H1 (cell line): Measurements from ENCODE around the gene SAXO1. TPM values are rescaled to one million over a fixed set of nuclear protein-coding genes. Genes with fewer than 3 reads are reported as not detected.

Experiments used
- CEBPB ChIP-seq: IDR thresholded peaks from 2 replicates; pipeline ENCODE4 v1.6.1; 2012; ENCODE audit warnings: low read depth, low read length
- EP300 ChIP-seq, 2 experiments: IDR thresholded peaks; 1 replicate in 1 of 2; 2 replicates in 1 of 2; pipeline ENCODE4 v1.6.1; 2011 to 2012; ENCODE audit warnings: low read depth in 2 of 2, low read length in 2 of 2, mild to moderate bottlenecking in 2 of 2, borderline replicate concordance in 1 of 2, inconsistent platforms in 1 of 2, moderate library complexity in 1 of 2
- EZH2 ChIP-seq: fragments of 200-600 bp; sonication (generic); IDR thresholded peaks from 2 replicates; pipeline ENCODE4 v1.7.1; 2012; ENCODE audit warnings: low read depth, mild to moderate bottlenecking, moderate library complexity, low read length, inconsistent platforms; ENCODE audit not compliant: severe bottlenecking
- MAFK ChIP-seq: IDR thresholded peaks from 2 replicates; pipeline ENCODE4 v1.6.1; 2012; ENCODE audit warnings: low read depth, mild to moderate bottlenecking, improper control_type of control experiment, low read length
- PHF8 ChIP-seq: fragments of 200-600 bp; sonication (generic); conservative IDR thresholded peaks from 2 replicates; pipeline ENCODE4 v1.7.1; 2012; ENCODE audit warnings: low read depth, mild to moderate bottlenecking, inconsistent platforms, low read length, moderate library complexity
- SIX5 ChIP-seq: IDR thresholded peaks from 2 replicates; pipeline ENCODE4 v1.6.1; 2011; ENCODE audit warnings: mild to moderate bottlenecking, low read depth, low read length
- YY1 ChIP-seq: IDR thresholded peaks from 2 replicates; pipeline ENCODE4 v1.6.1; 2011; ENCODE audit warnings: low read depth, mild to moderate bottlenecking, low read length
- polyA plus RNA-seq, 7 experiments: library from polyadenylated mRNA; depleted of rRNA in 3 of 7; stranded (reverse) in 5 of 7; unstranded in 2 of 7; fragments of >200 nt in 5 of 7; fragments of 200-250 nt in 2 of 7; gene quantifications; 1 replicate in 5 of 7; 2 replicates in 1 of 7; 4 replicates in 1 of 7; pipeline versions ENCODE4 v1.2.1 to v1.2.3, GENCODE V29; 2011 to 2013; ENCODE audit warnings: missing spikeins in 2 of 7, mixed read lengths in 2 of 7
- total RNA-seq: library from RNA; stranded (reverse); fragmentation: NEBNext Ultra II Directional; extraction: Animal tissue kit (Norgen Biotek cat#: 25700); gene quantifications from 2 replicates; pipeline ENCODE4 v1.2.1, GENCODE V29; 2021
- TF ChIP-seq, protein P1 (sequence below): fragments of 300-600 bp; sonication (generic); IDR thresholded peaks from 2 replicates; pipeline ENCODE4 v1.7.1; 2012; ENCODE audit warnings: low read length, moderate library complexity, mild to moderate bottlenecking, inconsistent platforms; ENCODE audit not compliant: insufficient replicate concordance

Gene SAXO1
- total and polyA plus RNA-seq, 2 of the 8 experiments (the other 6 are each of a cell fraction or from before 2014, with no cell fraction given): 0.11 to 0.20 TPM

DNA sequence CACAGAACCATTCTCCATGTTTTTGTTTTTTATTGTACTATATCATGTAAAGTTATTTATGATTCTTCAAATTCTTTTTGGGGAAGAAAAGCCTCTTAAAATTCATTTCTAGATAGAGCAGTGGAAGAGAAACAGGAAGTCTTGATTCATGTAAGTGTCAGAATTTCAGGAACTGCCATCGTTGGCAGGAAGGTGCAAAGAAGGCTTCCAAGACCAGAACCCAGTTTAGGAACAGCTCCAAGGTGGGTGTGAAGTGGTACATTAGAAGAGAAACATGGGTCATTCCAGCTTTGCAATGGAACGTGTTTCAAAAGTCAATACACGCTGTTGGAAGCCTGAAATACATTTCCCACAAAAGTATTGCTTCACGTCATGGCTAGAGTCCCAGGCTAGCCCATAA, 14.8 kb downstream of the SAXO1 start (continued):
- TF ChIP-seq MAFK (no peak), CEBPB (no peak), PHF8 (no peak), EZH2 (no peak), SIX5 (no peak), YY1 (no peak), EP300 (IDR thresholded peaks at IDR 0.05; ENCODE audit: borderline replicate concordance in 1 of 2, low read depth in 2 of 2, low read length in 2 of 2) (no peak)
- TF ChIP-seq, protein P1, sequence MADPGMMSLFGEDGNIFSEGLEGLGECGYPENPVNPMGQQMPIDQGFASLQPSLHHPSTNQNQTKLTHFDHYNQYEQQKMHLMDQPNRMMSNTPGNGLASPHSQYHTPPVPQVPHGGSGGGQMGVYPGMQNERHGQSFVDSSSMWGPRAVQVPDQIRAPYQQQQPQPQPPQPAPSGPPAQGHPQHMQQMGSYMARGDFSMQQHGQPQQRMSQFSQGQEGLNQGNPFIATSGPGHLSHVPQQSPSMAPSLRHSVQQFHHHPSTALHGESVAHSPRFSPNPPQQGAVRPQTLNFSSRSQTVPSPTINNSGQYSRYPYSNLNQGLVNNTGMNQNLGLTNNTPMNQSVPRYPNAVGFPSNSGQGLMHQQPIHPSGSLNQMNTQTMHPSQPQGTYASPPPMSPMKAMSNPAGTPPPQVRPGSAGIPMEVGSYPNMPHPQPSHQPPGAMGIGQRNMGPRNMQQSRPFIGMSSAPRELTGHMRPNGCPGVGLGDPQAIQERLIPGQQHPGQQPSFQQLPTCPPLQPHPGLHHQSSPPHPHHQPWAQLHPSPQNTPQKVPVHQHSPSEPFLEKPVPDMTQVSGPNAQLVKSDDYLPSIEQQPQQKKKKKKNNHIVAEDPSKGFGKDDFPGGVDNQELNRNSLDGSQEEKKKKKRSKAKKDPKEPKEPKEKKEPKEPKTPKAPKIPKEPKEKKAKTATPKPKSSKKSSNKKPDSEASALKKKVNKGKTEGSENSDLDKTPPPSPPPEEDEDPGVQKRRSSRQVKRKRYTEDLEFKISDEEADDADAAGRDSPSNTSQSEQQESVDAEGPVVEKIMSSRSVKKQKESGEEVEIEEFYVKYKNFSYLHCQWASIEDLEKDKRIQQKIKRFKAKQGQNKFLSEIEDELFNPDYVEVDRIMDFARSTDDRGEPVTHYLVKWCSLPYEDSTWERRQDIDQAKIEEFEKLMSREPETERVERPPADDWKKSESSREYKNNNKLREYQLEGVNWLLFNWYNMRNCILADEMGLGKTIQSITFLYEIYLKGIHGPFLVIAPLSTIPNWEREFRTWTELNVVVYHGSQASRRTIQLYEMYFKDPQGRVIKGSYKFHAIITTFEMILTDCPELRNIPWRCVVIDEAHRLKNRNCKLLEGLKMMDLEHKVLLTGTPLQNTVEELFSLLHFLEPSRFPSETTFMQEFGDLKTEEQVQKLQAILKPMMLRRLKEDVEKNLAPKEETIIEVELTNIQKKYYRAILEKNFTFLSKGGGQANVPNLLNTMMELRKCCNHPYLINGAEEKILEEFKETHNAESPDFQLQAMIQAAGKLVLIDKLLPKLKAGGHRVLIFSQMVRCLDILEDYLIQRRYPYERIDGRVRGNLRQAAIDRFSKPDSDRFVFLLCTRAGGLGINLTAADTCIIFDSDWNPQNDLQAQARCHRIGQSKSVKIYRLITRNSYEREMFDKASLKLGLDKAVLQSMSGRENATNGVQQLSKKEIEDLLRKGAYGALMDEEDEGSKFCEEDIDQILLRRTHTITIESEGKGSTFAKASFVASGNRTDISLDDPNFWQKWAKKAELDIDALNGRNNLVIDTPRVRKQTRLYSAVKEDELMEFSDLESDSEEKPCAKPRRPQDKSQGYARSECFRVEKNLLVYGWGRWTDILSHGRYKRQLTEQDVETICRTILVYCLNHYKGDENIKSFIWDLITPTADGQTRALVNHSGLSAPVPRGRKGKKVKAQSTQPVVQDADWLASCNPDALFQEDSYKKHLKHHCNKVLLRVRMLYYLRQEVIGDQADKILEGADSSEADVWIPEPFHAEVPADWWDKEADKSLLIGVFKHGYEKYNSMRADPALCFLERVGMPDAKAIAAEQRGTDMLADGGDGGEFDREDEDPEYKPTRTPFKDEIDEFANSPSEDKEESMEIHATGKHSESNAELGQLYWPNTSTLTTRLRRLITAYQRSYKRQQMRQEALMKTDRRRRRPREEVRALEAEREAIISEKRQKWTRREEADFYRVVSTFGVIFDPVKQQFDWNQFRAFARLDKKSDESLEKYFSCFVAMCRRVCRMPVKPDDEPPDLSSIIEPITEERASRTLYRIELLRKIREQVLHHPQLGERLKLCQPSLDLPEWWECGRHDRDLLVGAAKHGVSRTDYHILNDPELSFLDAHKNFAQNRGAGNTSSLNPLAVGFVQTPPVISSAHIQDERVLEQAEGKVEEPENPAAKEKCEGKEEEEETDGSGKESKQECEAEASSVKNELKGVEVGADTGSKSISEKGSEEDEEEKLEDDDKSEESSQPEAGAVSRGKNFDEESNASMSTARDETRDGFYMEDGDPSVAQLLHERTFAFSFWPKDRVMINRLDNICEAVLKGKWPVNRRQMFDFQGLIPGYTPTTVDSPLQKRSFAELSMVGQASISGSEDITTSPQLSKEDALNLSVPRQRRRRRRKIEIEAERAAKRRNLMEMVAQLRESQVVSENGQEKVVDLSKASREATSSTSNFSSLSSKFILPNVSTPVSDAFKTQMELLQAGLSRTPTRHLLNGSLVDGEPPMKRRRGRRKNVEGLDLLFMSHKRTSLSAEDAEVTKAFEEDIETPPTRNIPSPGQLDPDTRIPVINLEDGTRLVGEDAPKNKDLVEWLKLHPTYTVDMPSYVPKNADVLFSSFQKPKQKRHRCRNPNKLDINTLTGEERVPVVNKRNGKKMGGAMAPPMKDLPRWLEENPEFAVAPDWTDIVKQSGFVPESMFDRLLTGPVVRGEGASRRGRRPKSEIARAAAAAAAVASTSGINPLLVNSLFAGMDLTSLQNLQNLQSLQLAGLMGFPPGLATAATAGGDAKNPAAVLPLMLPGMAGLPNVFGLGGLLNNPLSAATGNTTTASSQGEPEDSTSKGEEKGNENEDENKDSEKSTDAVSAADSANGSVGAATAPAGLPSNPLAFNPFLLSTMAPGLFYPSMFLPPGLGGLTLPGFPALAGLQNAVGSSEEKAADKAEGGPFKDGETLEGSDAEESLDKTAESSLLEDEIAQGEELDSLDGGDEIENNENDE: no peak
